Activated CD8-positive, alpha-beta T cell treated with anti-CD3 and anti-CD28 coated beads for 36 hours (primary cell): ENCODE results near the gene IER3IP1. TPM values are rescaled to one million over a fixed set of nuclear protein-coding genes. Genes with fewer than 3 reads are reported as not detected.

Experiments
- ATAC-seq: fragments of 200-7000 bp; cut with Tn5 transposase; one replicate; pipeline ENCODE4 v1.10.0; 2021; ENCODE audit warnings: mild to moderate bottlenecking, moderate library complexity
- CTCF ChIA-PET: fragments of 350-600 bp; sonication (Branson Sonifier 250); formaldehyde crosslinking; loops from one replicate; lab custom pipeline; 2021; ENCODE audit warnings: antibody characterized with exemption; lab: Charles Lee
- POLR2A ChIA-PET: fragments of 350-600 bp; sonication (Branson Sonifier 250); formaldehyde crosslinking; loops from one replicate; lab custom pipeline; 2021; ENCODE audit warnings: antibody characterized with exemption; lab: Charles Lee
- DNase-seq: peaks from one replicate; pipeline ENCODE4 v3.0.0-alpha.2; 2020
- H3K27ac Mint-ChIP-seq: one replicate; pipeline ENCODE4 v1.8.0; 2021; ENCODE audit warnings: mild to moderate bottlenecking, mixed read lengths
- H3K27me3 Mint-ChIP-seq: one replicate; pipeline ENCODE4 v1.8.0; 2021; ENCODE audit warnings: mixed read lengths
- H3K36me3 Mint-ChIP-seq: one replicate; pipeline ENCODE4 v1.8.0; 2021; ENCODE audit warnings: low read depth, mixed read lengths
- H3K4me1 Mint-ChIP-seq: one replicate; pipeline ENCODE4 v1.8.0; 2021; ENCODE audit warnings: low read depth, mixed read lengths
- H3K4me3 Mint-ChIP-seq: one replicate; pipeline ENCODE4 v1.8.0; 2021; ENCODE audit warnings: mild to moderate bottlenecking, moderate library complexity, mixed read lengths
- H3K9me3 Mint-ChIP-seq: one replicate; pipeline ENCODE4 v1.8.0; 2021; ENCODE audit warnings: mixed read lengths
- intact Hi-C: fragments of 100-400 bp; cut with micrococcal nuclease; formaldehyde crosslinking; loops from one replicate; pipeline ENCODE4 v1.10.0; 2022
- total RNA-seq, 2 experiments: library from RNA; stranded (reverse); gene quantifications; one replicate each; pipeline ENCODE4 v1.2.3, GENCODE V29; 2021
- TF ChIP-seq, protein P1 (sequence below): fragments of 200-600 bp; IDR thresholded peaks from one replicate; pipeline ENCODE4 v1.8.0; 2022; ENCODE audit warnings: antibody characterized with exemption, mild to moderate bottlenecking

Gene IER3IP1
- total RNA-seq, 2 experiments from 2014 or later = 11.1 to 12.7 TPM

DNA sequence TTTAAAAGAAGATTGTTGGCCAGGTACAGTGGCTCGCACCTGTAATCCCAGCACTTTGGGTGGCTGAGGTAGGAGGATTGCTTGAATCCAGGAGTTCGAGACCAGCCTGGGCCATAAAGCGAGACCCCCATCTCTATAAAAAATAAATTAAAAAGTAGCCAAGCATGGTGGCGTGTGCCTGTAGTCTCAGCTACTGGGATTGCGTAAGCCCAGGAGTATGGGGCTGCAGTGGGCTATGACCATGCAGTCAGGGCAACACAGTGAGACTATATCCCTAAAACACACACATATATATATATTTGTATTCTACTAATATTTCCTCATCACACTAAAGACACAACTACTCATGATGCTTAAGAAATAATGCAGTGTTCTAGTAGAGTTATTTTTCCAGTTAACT is 33.0 kb downstream of the IER3IP1 start:
- no peaks in the 10 kb centered on the region for H3K9me3 Mint-ChIP-seq

DNA sequence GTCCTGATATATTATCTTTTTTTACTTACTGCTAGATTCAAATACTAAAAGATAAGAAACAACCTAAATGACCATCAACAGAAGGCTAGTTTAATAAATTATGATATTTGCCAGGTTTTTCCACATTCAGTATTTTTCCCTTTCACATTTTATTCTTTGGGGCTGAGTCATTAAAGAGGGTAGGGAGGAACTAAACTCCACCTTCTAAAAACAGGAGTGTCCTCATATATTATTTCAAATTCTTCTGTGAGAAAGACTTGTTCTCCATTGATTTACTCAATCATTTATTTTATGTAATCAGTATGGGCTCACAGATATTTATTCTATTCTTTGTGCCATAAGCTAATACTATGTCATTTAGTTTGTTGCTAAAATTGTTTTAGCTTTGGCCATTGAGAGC is 34.9 kb downstream of the IER3IP1 start:
- TF ChIP-seq, protein P1, sequence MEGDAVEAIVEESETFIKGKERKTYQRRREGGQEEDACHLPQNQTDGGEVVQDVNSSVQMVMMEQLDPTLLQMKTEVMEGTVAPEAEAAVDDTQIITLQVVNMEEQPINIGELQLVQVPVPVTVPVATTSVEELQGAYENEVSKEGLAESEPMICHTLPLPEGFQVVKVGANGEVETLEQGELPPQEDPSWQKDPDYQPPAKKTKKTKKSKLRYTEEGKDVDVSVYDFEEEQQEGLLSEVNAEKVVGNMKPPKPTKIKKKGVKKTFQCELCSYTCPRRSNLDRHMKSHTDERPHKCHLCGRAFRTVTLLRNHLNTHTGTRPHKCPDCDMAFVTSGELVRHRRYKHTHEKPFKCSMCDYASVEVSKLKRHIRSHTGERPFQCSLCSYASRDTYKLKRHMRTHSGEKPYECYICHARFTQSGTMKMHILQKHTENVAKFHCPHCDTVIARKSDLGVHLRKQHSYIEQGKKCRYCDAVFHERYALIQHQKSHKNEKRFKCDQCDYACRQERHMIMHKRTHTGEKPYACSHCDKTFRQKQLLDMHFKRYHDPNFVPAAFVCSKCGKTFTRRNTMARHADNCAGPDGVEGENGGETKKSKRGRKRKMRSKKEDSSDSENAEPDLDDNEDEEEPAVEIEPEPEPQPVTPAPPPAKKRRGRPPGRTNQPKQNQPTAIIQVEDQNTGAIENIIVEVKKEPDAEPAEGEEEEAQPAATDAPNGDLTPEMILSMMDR = no peak
- Mint-ChIP-seq H3K4me3 (no peak overlapping the region), H3K36me3 (peaks cover 29% of the 10 kb centered on the region), H3K9me3 (no peaks in the 10 kb centered on the region), H3K27me3 (no peaks in the 10 kb centered on the region), H3K4me1 (peaks cover 17% of the 10 kb centered on the region), H3K27ac (no peak overlapping the region)
- CTCF ChIA-PET = interaction anchor here (1.1 kb wide), 1 partner anchor 9 kb away, joined by 4 read pairs; the partner anchor contains the start of gene HDHD2
- DNase-seq (no peak), ATAC-seq (no peak)
- intact Hi-C loops = no loop called here
- POLR2A ChIA-PET = no interaction called here

More for the DNA sequence above, 33.0 kb downstream of the IER3IP1 start:
- no peak overlapping the region for H3K27ac Mint-ChIP-seq
- ChIA-PET POLR2A (no interaction called here), CTCF (no interaction called here)
- TF ChIP-seq, protein P1 = no peak
- no peak overlapping the region for H3K4me3 Mint-ChIP-seq
- intact Hi-C loops = no loop called here
- ATAC-seq (no peak), DNase-seq (no peak)
- peaks cover 32% of the 10 kb centered on the region for H3K36me3 Mint-ChIP-seq
- H3K4me1 Mint-ChIP-seq = peaks cover 23% of the 10 kb centered on the region
- H3K27me3 Mint-ChIP-seq = no peaks in the 10 kb centered on the region

DNA sequence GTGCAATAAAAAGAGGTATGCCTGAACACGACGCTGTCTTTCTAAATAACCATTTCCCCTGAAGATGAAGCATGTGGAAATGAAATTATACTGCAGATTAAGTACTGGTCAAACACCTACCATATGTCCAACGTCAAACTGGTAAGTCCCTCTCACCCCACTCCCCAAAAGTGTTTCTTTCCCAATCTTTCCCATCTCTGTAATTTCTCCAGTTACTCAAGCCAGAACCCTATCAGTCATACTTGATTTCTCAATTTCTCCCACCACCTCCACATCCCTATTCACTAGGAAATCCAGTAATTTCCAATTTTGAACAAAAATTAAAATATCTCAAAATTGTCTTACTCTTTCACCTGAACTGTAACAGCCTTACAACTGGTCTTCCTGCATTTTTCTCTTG is 55.0 kb downstream of the IER3IP1 start:
- no peak overlapping the region for H3K4me3 Mint-ChIP-seq
- no peaks in the 10 kb centered on the region for H3K9me3 Mint-ChIP-seq
- TF ChIP-seq, protein P1 = no peak
- H3K36me3 Mint-ChIP-seq = peaks cover 39% of the 10 kb centered on the region
- peaks cover 25% of the 10 kb centered on the region for H3K4me1 Mint-ChIP-seq
- ChIA-PET POLR2A (no interaction called here), CTCF (interaction anchor here (1.1 to 1.2 kb wide), 2 partner anchors 84 to 94 kb away, joined by 3 to 5 read pairs; no protein-coding TSS in a partner anchor)
- ATAC-seq (no peak), DNase-seq (no peak)
- H3K27me3 Mint-ChIP-seq = no peaks in the 10 kb centered on the region
- H3K27ac Mint-ChIP-seq = peak overlapping the region; percentile 2
- intact Hi-C loops = loop anchor here (10.0 kb wide), 1 partner anchor 54 kb away; the partner anchor contains the start of gene IER3IP1

DNA sequence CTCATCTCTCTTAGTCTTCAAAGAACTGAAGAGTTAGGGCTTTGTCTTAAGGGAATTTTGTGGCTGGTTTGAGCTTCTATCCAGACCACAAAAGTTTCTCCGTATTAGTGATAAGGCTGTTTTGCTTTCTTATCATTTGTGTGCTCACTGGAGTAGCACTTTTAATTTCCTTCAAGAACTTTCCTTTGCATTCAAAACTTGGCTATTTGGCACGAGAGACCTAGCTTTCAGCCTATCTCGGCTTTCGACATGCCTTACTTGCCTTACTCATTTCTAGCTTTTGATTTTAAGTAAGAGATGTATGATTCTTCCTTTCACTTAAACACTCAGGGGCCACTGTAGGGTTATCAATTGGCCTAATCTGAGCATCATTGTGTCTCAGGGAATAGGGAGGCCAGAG is 55.7 kb downstream of the IER3IP1 start:
- no peaks in the 10 kb centered on the region for H3K27me3 Mint-ChIP-seq
- no peaks in the 10 kb centered on the region for H3K9me3 Mint-ChIP-seq
- TF ChIP-seq, protein P1 = no peak
- H3K4me3 Mint-ChIP-seq = no peak overlapping the region
- peak; percentile 5 for DNase-seq
- H3K36me3 Mint-ChIP-seq = peaks cover 36% of the 10 kb centered on the region
- POLR2A ChIA-PET = interaction anchor here (0.8 to 1.1 kb wide), 2 partner anchors 29 to 55 kb away, joined by 3 read pairs; no protein-coding TSS in a partner anchor
- CTCF ChIA-PET = interaction anchor here (0.6 to 1.2 kb wide), 2 partner anchors 94 to 126 kb away, joined by 3 read pairs; no protein-coding TSS in a partner anchor
- peak; percentile 80 for ATAC-seq
- peak overlapping the region; percentile 28 for H3K27ac Mint-ChIP-seq
- peaks cover 25% of the 10 kb centered on the region for H3K4me1 Mint-ChIP-seq
- intact Hi-C loops = loop anchor here (10.0 kb wide), 1 partner anchor 54 kb away; the partner anchor contains the start of gene IER3IP1

DNA sequence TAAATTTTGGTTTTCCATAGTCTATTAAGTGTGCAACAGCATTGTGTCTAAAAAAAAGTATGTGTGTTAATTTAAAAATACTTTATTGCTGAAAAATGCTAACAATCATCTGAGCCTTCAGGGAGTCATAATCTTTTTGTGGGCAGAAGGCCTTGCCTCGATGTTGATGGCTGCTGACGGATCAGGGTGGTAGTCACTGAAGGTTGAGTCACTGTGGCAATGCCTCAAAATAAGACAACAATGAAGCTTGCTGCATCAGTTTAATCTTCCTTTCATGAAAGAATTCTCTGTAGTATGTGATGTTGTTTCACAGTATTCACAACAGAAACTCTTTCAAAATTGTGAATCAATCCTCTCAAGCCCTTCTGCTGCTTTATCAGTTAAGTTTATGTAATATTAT is 57.2 kb downstream of the IER3IP1 start:
- ATAC-seq = no peak
- Mint-ChIP-seq H3K4me1 (peaks cover 25% of the 10 kb centered on the region), H3K4me3 (no peak overlapping the region), H3K36me3 (peaks cover 38% of the 10 kb centered on the region), H3K9me3 (no peaks in the 10 kb centered on the region), H3K27ac (no peak overlapping the region), H3K27me3 (no peaks in the 10 kb centered on the region)
- ChIA-PET CTCF (interaction anchor here (1.3 kb wide), 1 partner anchor 86 kb away, joined by 5 read pairs; no protein-coding TSS in a partner anchor), POLR2A (no interaction called here)
- TF ChIP-seq, protein P1 = no peak
- intact Hi-C loops = no loop called here
- DNase-seq = no peak
